Measurements from ENCODE around the gene XXYLT1.

- no peak for TF ChIP-seq CTCF (IDR thresholded peaks at IDR 0.05)
- TF ChIP-seq POLR2A (IDR thresholded peaks at IDR 0.05) = no peak
Observed at GRCh38 chr3:195079636-195080035, 191.3 kb downstream of the XXYLT1 start.

Data from adrenal gland (tissue), 5 donors.